Esophagus muscularis mucosa (tissue), 4 donors: Measurements from ENCODE around the gene SPEM3. TPM values are rescaled to one million over a fixed set of nuclear protein-coding genes. Genes with fewer than 3 reads are reported as not detected.
"Not testable (repeated sequence)": the region's sequence is repeated elsewhere in the genome, so short reads cannot be mapped to it uniquely, and the experiment has no call there.

Experiments
- DNase-seq: peaks from one replicate; pipeline ENCODE4 v3.0.0-alpha.2; 2017; ENCODE audit errors: extremely low spot score
- H3K27ac ChIP-seq, 4 donors: fragments of 200-600 bp; sonication (generic); replicated peaks in 1 of 4; 1 replicate in 3 of 4; 2 replicates in 1 of 4; pipeline ENCODE4 v1.5.1; 2016 to 2019; ENCODE audit warnings: mild to moderate bottlenecking in 1 of 4
- H3K27me3 ChIP-seq, 4 donors: fragments of 200-600 bp; sonication (generic); one replicate each; pipeline versions ENCODE4 v1.5.1 to v1.6.0; 2016 to 2019
- H3K36me3 ChIP-seq, 4 donors: fragments of 200-600 bp; sonication (generic); one replicate each; pipeline ENCODE4 v1.5.1; 2016 to 2019
- H3K4me1 ChIP-seq, 4 donors: fragments of 200-600 bp; sonication (generic); one replicate each; pipeline ENCODE4 v1.5.1; 2016 to 2019
- H3K4me3 ChIP-seq, 4 donors: fragments of 200-600 bp; sonication (generic); 1 replicate in 2 of 4; 2 replicates in 2 of 4; pipeline ENCODE4 v1.5.1; 2016 to 2019; ENCODE audit warnings: mild to moderate bottlenecking in 4 of 4, moderate library complexity in 1 of 4
- H3K9me3 ChIP-seq, 4 donors: fragments of 200-600 bp; sonication (generic); 1 replicate in 3 of 4; 2 replicates in 1 of 4; pipeline ENCODE4 v1.5.1; 2016 to 2019
- CTCF ChIP-seq, 3 experiments: fragments of 200-600 bp in 2 of 3; fragments of 450-650 bp in 1 of 3; sonication (generic) in 2 of 3; IDR thresholded peaks; one replicate each; pipeline ENCODE4 v1.5.1; 2017 to 2019; ENCODE audit warnings: antibody characterized with exemption in 3 of 3, mild to moderate bottlenecking in 2 of 3, moderate library complexity in 1 of 3
- EP300 ChIP-seq: sonication (generic); formaldehyde crosslinking; IDR thresholded peaks from one replicate; pipeline ENCODE4 v1.6.1; 2017; ENCODE audit warnings: antibody characterized with exemption
- POLR2A ChIP-seq: fragments of 450-650 bp; IDR thresholded peaks from one replicate; pipeline ENCODE4 v1.6.1; 2017; ENCODE audit warnings: antibody characterized with exemption, moderate library complexity, mild to moderate bottlenecking, low read depth
- POLR2AphosphoS5 ChIP-seq, 2 donors: sonication (generic); formaldehyde crosslinking; IDR thresholded peaks; one replicate each; pipeline ENCODE4 v1.6.1; 2017; ENCODE audit warnings: antibody characterized with exemption in 2 of 2
- WGBS: methylation state at CpG from one replicate; pipeline ENCODE4 v1.1.5; 2018; 5-methylcytosine and 5-hydroxymethylcytosine counted together
- intact Hi-C: fragments of 100-400 bp; cut with DNase I; formaldehyde crosslinking; loops from one replicate; pipeline ENCODE4 v1.15.1; 2023
- total RNA-seq, 4 donors: library from RNA; depleted of rRNA; stranded (reverse); fragments of >200 nt; gene quantifications; one replicate each; pipeline versions ENCODE4 v1.1.0 to v1.2.1, GENCODE V29; 2016

SPEM3 gene
- total RNA-seq, 4 donors from 2014 or later, result not detected

- TF ChIP-seq POLR2AphosphoS5 (IDR thresholded peaks at IDR 0.05) (no peak), EP300 (no peak), POLR2A (no peak), CTCF (IDR thresholded peaks at IDR 0.05) (no peak)
- WGBS, result 88% methylated on average over 2 of the region's 2 CpGs
- H3K27ac ChIP-seq, result peak overlapping the region in 2 of 4 donors; percentile 23 to 51
- peaks cover 0 to 14% (median 2%) of the 10 kb centered on the region in 4 donors for H3K36me3 ChIP-seq
- intact Hi-C loops, result no loop called here
- H3K27me3 ChIP-seq, result no peaks in the 10 kb centered on the region
- H3K4me3 ChIP-seq, result no peak overlapping the region
- DNase-seq, result no peak
- H3K9me3 ChIP-seq, result no peaks in the 10 kb centered on the region
- H3K4me1 ChIP-seq, result peaks cover 66 to 99% (median 93%) of the 10 kb centered on the region in 4 donors
Measured at GRCh38 chr17:7471729-7472128, 43.1 kb downstream of the SPEM3 start.

GRCh38 chr17:7474767-7475166 lies 46.1 kb downstream of the SPEM3 start:
- 96% methylated on average over 8 of the region's 8 CpGs for WGBS
- DNase-seq, H3K9me3 ChIP-seq, H3K36me3 ChIP-seq, H3K27me3 ChIP-seq, intact Hi-C loops, H3K4me3 ChIP-seq: not testable (repeated sequence)
- Histone ChIP-seq H3K4me1 (peaks cover 63 to 88% (median 84%) of the 10 kb centered on the region in 4 donors), H3K27ac (peak overlapping the region; percentile 100)

- peak; percentile 94 for DNase-seq
- no peaks in the 10 kb centered on the region for H3K9me3 ChIP-seq
- no peaks in the 10 kb centered on the region for H3K27me3 ChIP-seq
- H3K27ac ChIP-seq, result peak overlapping the region; percentile 100
- H3K4me3 ChIP-seq, result peak overlapping the region in 1 of 4 donors; percentile 14
- H3K36me3 ChIP-seq, result no peaks in the 10 kb centered on the region
- WGBS, result 50% methylated on average over 15 of the region's 15 CpGs
- peak; percentile 77 to 90 for TF ChIP-seq POLR2AphosphoS5 (IDR thresholded peaks at IDR 0.05)
- no peak for TF ChIP-seq POLR2A
- intact Hi-C loops, result no loop called here
- H3K4me1 ChIP-seq, result peaks cover 62 to 88% (median 85%) of the 10 kb centered on the region in 4 donors
Measured at GRCh38 chr17:7475764-7476422, 47.2 kb downstream of the SPEM3 start.

GRCh38 chr17:7476494-7476893 lies 47.8 kb downstream of the SPEM3 start:
- Histone ChIP-seq H3K9me3 (no peaks in the 10 kb centered on the region), H3K4me3 (peak overlapping the region in 2 of 4 donors; percentile 5 to 14), H3K27ac (peak overlapping the region; percentile 100), H3K4me1 (peaks cover 63 to 88% (median 85%) of the 10 kb centered on the region in 4 donors), H3K27me3 (no peaks in the 10 kb centered on the region), H3K36me3 (no peaks in the 10 kb centered on the region)
- WGBS, result 28% methylated on average over 3 of the region's 3 CpGs
- intact Hi-C loops, result no loop called here
- DNase-seq, result no peak
- TF ChIP-seq POLR2A, result no peak
- TF ChIP-seq EP300, result no peak
- no peak for TF ChIP-seq POLR2AphosphoS5 (IDR thresholded peaks at IDR 0.05)
- no peak for TF ChIP-seq CTCF (IDR thresholded peaks at IDR 0.05)

- intact Hi-C loops, result no loop called here
- H3K27ac ChIP-seq, result peak overlapping the region; percentile 100
- TF ChIP-seq EP300, result no peak
- peaks cover 65 to 88% (median 85%) of the 10 kb centered on the region in 4 donors for H3K4me1 ChIP-seq
- no peaks in the 10 kb centered on the region for H3K36me3 ChIP-seq
- H3K9me3 ChIP-seq, result no peaks in the 10 kb centered on the region
- no peaks in the 10 kb centered on the region for H3K27me3 ChIP-seq
- DNase-seq, result no peak
- WGBS, result 71% methylated on average over 5 of the region's 5 CpGs
- peak overlapping the region; percentile 96 to 100 (median 100) for H3K4me3 ChIP-seq
Measured at GRCh38 chr17:7476951-7477350, 48.3 kb downstream of the SPEM3 start.

GRCh38 chr17:7477392-7478275 lies 49.0 kb downstream of the SPEM3 start:
- 9% methylated on average over 25 of the region's 26 CpGs for WGBS
- Histone ChIP-seq H3K9me3 (no peaks in the 10 kb centered on the region), H3K4me3 (peak overlapping the region; percentile 96 to 100 (median 100)), H3K27ac (peak overlapping the region; percentile 100), H3K27me3 (no peaks in the 10 kb centered on the region), H3K36me3 (no peaks in the 10 kb centered on the region), H3K4me1 (peaks cover 60 to 88% (median 85%) of the 10 kb centered on the region in 4 donors)
- TF ChIP-seq POLR2AphosphoS5 (IDR thresholded peaks at IDR 0.05) (peak; percentile 66 to 70), EP300 (no peak)
- no peak for DNase-seq
- intact Hi-C loops, result no loop called here
